IPS-NIHi11 (cell line): ENCODE data around the gene GRP.
A peak's percentile ranks its signal among the peaks of the same experiment; 100 is the strongest.

Experiments used
- DNase-seq: peaks from one replicate; pipeline ENCODE4 v3.0.0; 2012; ENCODE audit warnings: mixed read lengths, low spot score

The GRP gene

DNA sequence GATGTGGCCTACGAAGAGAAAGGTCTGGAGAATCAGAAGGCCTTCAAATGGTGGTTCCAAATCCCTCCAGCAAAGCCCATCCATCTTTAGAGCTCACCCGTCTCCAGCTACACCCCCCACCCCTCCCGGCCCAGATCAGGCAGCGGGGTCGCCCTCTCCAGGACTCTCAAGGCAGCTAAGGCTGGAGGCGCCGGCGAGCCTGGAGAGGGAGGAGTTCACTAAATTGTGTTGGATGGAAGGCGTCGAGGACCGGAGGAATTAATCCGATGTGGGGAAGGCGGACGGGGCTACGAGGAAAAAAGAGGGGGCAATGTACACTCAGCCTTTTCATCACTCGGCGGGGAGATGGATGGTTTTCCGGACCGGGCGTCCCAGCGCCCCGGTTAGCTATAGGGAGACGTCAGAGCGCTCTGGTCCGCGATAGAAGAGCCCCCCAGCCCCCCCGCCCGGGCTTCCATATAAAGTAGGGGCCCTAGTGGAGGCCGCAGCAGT, at the start of gene GRP:
TSS of gene GRP (plus strand) at position 487 of the 492 bp plus-strand sequence. CDS start 108 bp downstream, outside the sequence.
- DNase-seq, result peak; percentile 53

DNA sequence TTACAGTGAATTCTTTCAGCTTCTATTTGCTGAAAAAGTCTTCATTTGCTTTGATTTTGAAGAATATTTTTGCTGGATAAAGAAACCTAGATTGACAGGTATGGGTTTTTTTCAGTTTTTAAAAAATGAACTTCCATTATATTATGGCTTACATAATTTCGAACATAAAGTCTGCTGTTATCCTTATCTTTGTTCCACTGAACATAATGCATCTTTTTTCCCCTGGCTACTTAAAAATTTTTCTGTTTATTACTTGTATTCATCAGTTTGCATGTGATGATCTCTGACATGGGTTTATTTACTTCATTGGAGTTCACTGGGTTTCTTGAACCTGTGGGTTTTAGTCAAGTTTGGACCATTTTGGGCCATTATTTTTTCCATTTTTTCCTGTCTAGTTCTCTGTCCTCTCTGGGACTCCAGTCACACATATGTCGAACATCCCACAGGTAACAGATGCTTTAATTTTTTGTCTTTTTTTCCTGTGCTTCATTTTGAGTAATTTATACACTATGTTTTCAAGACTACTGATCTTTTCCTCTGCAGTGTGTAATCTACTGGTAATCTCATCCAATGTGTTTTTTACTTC, 47.2 kb upstream of the GRP start:
- no peak for DNase-seq

DNA sequence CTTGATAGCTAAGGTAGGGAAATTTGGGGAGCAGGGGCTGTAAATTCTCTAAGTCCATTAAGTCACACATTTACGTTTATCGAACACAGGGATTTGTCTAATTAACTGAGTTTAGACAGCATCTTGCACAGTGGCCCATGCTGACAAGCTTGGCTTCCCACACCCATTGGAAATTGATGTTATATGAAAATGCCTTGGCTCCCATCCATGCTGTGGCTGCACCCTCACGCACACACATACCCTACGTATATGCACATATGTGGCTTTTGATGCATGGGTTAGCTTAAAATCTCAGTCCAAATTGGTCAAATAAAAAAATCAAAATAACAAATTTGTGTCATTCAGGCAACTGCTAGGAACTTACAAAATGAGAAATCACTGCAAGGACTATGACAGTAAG, 42.5 kb upstream of the GRP start:
- DNase-seq, result no peak

DNA sequence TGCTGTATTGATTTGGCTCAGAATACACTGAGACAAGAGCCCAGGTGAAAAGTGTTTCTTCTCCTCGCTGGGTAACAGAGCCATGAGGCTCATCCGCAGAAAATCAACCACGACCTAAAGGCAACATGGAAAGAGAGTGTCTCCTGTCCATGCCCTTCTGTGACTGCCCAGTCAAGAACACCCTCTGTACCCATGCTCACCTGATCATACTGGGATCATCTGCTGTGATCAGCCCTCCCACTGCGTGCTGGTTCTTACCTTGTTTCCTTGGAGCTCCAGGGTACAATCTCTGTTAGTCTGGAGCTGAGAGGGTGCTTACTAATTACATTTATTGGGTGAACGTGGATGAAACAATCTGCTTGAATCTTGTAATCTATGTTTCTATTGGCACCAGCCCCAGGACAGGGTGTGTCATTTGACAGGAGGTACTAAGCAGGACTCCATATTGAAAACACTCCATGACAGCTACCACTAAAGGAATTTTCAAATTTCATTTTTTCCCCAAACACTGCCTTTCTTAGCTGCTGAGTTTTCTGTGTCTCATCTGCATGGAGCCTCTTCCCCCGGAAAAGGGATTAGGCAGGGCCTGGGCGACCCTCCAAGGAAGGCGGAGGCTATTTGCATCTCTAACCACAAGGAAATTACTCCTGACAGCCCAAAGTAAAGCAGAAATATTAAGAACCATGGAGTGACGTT, 39.7 kb upstream of the GRP start:
- no peak for DNase-seq

DNA sequence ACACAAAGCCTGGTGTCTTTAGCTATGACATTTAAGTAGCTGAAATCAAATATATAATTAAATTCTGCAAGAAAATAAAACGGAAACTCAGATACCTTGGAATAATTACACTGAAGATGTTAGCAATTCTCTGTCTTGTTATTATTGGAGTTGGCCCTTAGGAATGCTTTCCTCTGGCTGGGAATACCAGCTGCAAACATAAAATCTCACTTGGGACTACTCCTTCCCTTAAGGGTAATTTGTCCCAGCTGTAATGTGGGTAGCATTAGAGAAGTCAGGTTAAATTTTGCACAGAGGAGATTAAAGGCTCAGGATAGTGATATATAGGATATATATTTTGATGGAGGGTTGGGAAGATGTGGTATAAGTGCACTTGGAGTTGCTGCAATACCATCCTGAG, 37.3 kb upstream of the GRP start:
- DNase-seq, result no peak

DNA sequence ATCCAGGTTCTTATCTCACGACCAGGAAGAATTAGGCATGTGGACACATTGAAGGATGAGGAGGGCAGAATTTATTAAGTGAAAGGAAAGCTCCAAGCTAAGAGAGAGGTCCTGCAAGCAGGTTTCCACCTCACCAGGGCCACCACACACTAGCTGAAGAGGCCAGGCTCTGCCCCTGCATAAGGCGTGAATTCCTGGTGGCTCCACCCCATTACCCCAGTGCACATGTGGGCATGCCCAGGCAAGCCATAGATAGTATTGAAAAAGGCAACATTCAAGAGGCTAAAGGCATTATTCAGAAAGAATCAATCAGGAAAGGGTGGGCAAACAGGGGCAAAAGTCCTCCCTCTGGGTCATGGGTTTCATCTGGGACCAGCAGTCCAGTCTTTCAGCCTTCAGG, 30.9 kb upstream of the GRP start:
- DNase-seq, result no peak

DNA sequence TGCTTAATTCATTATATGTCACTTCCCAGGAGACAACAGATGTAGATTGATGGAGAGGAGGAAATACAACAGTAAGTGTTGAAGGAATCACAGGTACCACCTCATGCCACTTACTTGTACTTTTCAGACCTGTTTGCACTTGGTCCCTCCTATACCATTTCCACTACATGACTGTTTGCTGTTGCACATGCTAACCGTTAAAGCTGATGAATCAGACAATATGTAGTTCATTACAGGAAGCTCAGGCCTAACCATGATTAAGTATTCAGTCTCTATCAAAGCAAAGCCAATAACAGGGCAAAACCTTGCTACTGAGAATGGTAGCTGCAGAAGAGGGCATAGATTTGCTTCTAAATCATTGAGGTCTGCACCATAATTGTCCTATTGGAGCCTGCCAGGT, 30.2 kb upstream of the GRP start:
- no peak for DNase-seq

DNA sequence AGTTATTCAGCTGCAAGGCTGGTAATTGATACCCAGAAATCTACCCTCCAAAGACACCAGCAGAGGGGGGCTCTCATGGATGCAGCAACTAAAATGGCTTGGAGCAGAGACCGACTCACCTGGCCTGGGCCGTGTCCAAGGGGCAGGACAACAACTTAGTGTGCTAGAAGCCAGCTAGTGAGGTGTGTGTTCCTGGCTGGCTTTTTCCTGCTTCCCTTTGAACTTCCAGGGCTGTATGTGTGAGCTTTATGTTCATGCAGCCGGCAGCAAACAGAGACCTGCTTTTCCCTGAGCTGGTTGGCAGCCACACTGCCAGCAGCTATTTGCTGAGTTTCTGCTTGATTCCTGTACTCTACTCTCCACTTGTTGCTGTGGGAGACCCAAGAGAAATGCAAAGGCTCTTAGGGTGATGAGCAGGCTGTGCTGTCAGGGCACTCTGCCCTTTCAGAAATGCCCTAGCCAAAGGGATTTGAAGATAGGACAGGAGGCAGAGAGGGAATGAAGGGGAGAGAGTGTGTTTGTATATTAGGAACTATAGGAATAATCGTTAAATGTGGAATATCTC, 23.7 kb upstream of the GRP start:
- no peak for DNase-seq

DNA sequence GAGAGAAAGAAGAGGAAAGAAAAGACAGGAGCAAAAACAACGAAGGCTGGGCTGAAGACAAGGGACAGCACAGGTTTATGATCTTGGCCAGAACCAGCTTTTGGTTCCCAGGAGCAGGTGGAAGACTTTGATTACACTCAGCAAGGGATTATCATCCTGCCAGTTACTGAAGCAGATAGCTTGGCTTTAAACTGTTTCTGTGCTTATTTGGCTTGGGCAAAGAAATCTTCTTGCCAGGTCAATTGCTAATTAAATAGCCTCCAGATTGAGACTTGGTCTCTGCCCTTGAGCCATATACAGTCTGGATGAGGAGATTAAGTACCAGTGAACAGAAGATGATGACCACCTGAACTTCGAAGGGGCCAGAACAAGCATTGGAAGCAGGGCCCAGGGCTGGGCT, 22.3 kb upstream of the GRP start:
- no peak for DNase-seq

DNA sequence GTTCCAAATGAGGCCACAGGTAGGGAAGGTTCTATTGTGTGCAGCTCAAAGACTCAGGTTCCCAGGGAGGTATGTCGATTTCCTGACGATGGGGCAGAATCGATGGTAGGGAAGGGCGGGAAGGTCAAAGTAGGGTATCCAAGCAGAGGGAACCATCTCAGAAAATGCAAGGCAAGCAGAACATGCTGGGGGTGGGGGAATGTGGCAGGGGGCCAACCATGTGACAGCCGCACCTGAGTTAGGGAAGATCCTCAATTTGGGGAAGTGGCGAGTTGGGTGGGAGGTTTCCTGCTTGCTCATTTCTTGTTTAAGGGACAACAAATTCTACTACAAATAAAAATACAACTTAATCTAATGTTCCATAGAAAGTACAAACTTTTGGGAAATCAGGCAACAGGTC, 21.7 kb upstream of the GRP start:
- no peak for DNase-seq

DNA sequence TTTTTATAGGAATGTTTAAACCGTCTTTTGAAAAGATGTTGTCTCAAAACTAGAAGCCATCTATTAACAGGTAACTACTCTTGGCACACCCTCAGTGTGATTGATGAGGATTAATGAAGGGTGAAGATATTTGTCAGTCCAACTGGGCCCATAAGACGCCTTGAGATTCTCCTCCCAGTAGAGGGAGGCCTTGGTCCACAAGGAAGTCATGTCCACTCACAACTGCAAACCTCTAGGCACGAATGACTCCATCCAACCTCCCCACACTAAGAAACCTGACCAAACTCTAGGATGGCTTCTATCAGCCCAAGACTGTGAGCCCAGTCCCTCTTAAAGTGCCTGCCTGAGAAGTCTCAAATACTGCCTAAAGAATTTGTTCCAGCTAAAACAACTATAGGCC, 19.2 kb upstream of the GRP start:
- no peak for DNase-seq

DNA sequence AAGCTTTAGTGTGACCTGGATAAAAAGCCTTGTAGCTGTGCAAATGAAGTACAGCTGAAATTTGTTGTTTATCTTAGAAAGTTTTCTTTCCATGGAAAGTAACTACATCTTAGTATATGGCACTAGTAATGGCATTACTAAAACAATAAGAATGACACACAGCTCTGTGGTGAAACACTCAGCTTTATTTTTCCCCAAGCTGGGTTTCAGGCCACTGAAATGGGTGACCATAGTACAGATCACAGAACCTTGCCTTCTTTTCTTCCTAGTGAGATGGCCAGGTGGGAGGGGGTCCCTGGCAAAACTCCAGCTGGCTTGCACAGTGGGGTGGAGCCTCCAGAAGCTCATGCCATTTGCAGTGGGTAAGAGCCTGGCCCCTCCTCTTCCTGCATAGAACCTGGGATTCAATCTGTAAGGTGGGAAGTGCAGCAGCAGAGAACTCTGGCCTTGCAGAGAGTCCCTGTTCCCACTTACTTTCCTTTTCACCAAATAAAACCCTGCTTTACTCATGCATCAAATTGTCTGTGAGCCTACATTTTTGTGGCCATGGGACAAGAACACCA, 17.6 kb upstream of the GRP start:
- DNase-seq, result no peak

DNA sequence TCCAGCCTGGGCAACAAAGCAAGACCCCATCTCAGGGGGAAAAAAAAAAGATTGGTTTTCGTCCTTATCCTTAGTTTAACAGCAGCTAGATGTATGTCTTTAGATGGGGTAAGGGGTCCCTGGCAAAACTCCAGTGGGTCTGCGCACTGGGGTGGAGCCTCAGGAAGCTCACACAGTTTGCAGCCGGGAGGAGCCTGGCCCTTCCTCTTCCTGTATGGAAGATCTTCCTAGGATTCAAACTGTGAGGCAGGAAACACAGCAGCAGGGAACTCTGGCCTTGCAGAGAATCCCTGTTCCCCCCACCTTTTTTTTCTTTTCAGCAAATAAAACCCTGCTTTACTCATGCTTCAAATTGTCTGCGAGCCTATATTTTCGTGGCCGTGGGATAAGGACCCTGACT, 12.5 kb upstream of the GRP start:
- DNase-seq, result no peak

DNA sequence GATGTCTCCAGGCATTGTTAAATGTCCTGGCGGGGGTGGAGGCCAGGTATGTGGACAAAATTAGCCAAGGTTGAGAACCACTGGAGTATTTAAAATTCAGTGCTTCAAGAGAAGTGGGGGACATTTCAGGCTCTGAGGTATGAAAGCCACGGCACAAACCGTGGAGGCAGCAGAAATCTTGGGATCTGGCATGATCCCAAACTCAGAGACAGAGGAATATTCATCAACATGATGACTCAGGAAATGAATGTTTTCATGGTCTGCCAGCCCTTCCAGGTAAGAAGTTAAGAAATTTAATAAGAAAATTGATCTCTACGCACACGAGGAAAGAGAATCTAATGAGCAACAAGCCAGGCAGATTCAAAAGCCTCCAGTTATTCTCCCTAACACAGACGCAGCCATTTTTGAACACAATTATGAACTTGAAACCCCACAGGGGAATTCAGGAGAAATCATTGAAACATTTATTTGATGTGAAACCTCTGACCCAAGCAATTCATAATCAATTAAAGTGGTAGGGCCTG, 11.3 kb upstream of the GRP start:
- no peak for DNase-seq

DNA sequence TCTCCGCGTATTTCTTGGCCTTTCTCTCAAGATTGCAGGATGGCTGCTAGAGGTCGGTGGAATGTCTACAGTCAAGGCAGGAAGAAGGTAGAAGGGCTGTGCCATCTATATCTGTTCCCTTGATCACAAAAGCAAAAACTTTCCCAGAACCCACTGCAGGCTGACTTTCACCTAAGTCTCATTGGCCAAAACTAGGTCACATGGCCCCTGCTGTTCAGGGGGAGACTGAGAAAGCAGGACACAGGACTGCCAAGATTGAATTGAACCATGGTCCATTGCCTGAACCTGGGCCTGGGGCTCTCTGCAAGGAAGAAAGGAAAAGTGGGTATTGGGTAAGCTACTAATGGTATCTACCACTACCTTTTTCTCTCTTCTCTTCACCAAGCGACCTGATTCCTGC, 9.7 kb upstream of the GRP start:
- DNase-seq, result no peak

DNA sequence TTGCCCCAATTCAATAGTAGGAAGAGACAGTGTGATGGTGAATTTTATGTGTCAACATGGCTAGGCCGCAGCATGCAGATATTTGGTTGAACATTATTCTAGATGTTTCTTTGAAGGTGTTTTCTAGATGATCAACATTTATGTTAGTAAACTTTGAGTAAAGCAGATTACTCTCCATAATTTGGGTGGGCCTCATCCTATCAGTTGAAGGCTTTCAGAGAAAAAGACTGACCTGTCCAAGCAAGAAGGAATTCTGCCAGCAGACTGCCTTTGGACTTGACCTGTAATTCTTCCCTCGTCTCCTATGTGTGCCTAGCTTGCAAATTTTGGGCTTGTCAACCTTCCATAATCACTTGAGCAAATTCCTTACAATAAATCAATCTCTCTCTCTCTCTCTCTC, 8.3 kb upstream of the GRP start:
- DNase-seq, result no peak

DNA sequence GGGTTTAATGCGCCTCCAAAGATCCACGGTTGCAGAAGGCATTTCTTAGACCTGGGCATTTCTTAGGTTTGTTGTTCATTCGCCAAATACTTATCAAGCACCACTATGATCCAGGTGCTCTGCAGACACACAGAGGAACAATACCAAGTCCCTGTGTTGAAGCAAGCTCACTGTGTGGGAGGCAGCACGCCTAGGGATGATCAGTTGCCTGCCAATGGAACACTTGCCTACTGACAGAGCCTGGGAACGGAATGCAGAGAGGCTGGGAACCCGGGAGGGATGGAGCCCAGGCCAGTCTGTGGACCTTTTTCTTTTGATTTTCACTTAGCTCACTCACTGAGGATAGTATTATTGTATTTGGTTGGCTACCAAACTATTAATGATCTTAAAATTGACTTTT, 1.9 kb upstream of the GRP start:
- peak; percentile 29 for DNase-seq

DNA sequence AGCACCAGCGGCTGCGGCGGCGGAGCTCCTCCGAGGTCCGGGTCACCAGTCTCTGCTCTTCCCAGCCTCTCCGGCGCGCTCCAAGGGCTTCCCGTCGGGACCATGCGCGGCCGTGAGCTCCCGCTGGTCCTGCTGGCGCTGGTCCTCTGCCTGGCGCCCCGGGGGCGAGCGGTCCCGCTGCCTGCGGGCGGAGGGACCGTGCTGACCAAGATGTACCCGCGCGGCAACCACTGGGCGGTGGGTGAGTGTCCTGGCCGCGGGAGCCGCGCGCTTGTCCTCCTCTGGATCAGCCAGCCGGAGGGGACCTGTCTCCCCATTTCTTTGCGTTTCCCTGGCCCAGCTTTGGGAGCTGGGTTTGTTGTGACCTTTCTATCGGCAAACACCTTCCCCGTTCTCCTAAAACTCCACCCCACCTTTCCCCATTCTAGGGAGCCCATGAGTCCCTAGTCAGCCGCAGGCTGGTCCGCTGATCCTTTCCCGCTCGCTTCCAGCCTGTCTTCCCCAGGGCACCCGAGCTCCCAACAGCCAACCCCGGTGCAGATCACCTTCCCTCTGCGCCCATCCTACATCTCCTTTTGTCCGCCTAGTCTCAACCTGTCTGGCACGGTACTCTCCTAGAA, 316 bp downstream of the GRP start:
- DNase-seq, result peak; percentile 59

DNA sequence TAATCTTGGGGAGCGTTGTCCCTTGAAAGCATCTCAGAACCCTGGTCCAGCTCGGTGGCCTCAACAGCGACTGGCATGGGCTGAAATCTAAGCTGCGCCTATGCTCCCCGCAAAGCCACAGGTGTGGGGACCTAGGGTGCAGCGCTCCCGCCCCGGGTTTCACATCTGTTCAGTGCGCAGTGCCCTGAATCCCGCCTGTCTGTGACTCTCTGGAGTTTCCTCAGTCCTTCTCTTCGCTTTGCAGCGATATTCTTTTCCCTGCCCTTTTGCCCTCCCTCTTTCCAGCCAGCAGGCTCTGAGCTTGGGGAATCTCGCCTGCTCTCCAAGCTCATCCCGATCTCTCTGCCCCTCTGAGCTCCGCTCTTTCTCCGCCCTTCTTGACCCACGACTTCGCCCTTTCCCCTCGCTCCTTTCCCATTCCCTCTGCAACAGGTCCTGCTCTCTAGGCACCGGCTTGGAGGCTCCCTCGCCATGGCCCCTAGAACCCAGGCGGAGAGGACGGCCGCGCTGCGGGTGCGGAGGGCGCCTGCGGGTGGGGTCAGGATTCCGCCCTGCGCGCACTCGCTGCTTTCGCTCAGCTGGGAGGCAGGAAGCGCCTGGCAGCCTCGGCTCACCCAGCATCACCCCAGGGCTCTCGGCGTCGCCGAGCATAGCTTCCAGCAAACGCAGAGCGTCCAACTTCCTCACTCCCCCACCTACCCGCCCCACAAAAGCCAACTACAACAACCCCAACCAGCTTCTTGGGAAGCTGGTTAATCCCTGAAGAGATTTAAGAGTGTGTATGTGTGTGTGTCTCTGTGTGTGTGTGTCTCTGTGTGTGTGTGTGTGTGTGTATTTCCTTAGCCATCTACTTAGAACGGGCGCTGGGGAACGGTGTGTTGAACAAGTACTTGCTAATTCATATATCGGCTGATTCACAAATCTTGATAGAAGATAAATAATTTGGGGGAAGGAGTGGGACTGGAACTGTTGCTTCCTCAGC, 1.1 kb downstream of the GRP start:
- DNase-seq, result peak; percentile 52

DNA sequence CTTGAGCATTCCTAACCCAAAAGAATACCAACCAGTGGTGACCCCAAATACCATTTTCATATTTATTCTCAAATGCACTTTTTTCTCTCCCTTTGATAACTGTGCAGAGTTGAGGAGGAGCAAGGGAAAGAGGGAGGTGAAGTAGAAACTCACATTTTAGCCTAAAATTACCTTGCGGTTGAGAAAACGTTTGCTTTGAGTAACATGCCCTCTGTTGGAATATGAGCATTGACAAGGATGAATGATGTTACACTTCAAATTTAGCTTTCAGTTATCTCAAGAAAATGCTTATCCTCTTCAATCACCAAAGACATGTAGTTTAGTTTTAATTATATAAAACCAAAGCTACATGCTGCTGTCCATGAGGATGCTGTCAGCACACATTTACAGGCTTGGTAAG, 2.4 kb downstream of the GRP start:
- DNase-seq, result no peak

DNA sequence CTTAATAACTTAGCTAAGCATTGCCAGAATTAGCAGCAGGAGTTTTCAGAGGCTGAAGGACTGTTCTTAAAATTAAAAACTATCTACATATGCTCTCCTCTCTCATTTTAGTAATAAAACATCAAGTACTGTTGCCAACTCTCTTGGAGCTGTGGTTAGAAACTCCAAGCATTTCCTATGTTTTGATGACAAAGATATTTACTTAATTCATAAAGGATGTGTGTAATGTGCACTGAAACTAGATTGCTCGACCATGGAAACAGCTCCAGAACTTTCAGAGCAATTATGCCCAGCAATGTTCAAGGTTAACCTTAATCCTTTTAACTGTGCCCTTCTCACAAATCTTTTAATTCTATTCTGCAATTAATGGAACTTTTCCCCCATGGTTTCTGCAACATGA, 8.4 kb downstream of the GRP start:
- DNase-seq, result no peak
